ENCODE measurements around the gene MOCS1.

- TF ChIP-seq CTCF (IDR thresholded peaks at IDR 0.05) (no peak), POLR2A (IDR thresholded peaks at IDR 0.05) (no peak), POLR2AphosphoS5 (IDR thresholded peaks at IDR 0.05) (no peak)
Observed at GRCh38 chr6:39870950-39871349, 63.3 kb downstream of the MOCS1 start.

Data from gastroesophageal sphincter (tissue), 3 donors.